ENCODE results near the gene KCNJ9. TPM values are rescaled to one million over a fixed set of nuclear protein-coding genes. Genes with fewer than 3 reads are reported as not detected.

KCNJ9 gene
- total RNA-seq, 1 experiment from 2014 or later: not detected

DNA sequence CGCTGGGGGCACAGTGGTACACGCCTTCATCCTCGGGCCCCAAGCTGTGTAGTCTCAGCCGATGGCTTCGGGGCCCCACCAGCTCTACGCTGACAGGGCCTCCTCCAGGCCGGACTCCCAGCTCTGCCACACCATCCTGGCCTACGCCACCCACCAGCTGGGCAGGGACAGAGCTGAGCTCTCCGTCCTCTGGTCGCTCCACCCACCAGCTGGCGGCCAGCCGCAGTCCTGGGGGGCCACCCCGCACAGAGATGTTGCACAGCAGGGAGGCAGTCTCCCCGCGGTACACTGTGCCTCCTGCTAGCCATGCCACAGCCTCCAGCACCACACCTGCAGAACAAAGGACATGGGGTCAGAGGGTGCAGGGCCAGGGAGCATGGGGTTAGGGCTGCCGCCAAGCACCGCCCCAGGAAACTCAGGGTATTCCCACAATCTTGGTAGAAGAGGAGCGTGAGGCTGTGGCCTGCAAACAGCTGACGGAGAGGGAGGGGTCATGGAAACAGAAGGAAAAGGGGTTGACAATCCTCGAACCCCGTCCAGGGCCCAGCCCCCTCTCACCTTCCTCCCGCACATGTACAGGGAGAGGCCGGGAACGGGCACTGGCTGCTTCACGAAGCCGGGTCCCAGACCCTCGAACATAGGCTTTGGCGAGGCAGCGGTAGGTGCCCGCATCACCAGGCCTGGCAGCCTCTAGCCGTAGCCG, 11.2 kb downstream of the KCNJ9 start:
- no peaks in the 10 kb centered on the region for H3K27me3 Mint-ChIP-seq (ENCODE audit: insufficient read depth, unreplicated experiment)
- DNase-seq: no peak
- no peak overlapping the region for H3K27ac Mint-ChIP-seq (ENCODE audit: unreplicated experiment)
- ChIA-PET CTCF (no interaction called here), POLR2A (no interaction called here)
- intact Hi-C loops (cut with micrococcal nuclease; ENCODE audit: unreplicated experiment): no loop called here
- TF ChIP-seq CTCF (IDR thresholded peaks at IDR 0.05; ENCODE audit: insufficient read depth in 1 of 2, low read depth in 1 of 2, low read length in 1 of 2, severe bottlenecking in 1 of 2, unreplicated experiment in 1 of 2): no peak
- Histone ChIP-seq H3K4me3 (ENCODE audit: low read depth, low read length) (no peak overlapping the region), H3K4me1 (peaks cover 11% of the 10 kb centered on the region), H3K9me3 (no peaks in the 10 kb centered on the region), H3K27me3 (replicated peaks; ENCODE audit: control insufficient read depth, insufficient read depth, low read length) (no peaks in the 10 kb centered on the region), H3K36me3 (ENCODE audit: control insufficient read depth, insufficient read depth, low read length) (no peaks in the 10 kb centered on the region; the same call in 1 of the 2 replicates)
- no peak overlapping the region for H3K4me3 Mint-ChIP-seq (ENCODE audit: unreplicated experiment)
- H3K9me3 Mint-ChIP-seq (ENCODE audit: unreplicated experiment): no peaks in the 10 kb centered on the region
- no peaks in the 10 kb centered on the region for H3K36me3 Mint-ChIP-seq (ENCODE audit: insufficient read depth, unreplicated experiment)
- no TSS peak for BruUV-seq (replicated peaks)
- H3K4me1 Mint-ChIP-seq (ENCODE audit: low read depth, unreplicated experiment): peaks cover 3% of the 10 kb centered on the region

DNA sequence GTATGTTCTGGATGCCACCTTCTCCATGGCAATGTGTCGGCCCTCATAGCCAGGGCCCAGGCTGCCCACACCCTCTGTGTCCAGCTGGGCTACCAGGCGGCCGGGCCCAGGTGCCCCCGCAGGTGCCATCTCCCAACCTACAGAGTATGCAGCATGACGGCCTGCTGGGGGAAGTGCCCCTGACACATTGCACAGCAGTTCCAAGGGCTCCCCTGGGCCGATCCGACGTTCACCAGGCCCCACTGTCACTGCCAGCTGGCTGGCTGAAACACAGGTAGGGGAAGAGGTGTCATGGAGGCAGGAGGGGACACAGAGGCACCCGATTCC, 11.7 kb downstream of the KCNJ9 start:
- H3K9me3 ChIP-seq: no peaks in the 10 kb centered on the region
- ChIA-PET POLR2A (no interaction called here), CTCF (no interaction called here)
- intact Hi-C loops (cut with micrococcal nuclease; ENCODE audit: unreplicated experiment): no loop called here
- H3K27me3 ChIP-seq (replicated peaks; ENCODE audit: control insufficient read depth, insufficient read depth, low read length): no peaks in the 10 kb centered on the region
- TF ChIP-seq CTCF (IDR thresholded peaks at IDR 0.05; ENCODE audit: insufficient read depth in 1 of 2, low read depth in 1 of 2, low read length in 1 of 2, severe bottlenecking in 1 of 2, unreplicated experiment in 1 of 2): no peak
- no TSS peak for BruUV-seq (replicated peaks)
- Mint-ChIP-seq H3K4me3 (ENCODE audit: unreplicated experiment) (no peak overlapping the region), H3K27ac (ENCODE audit: unreplicated experiment) (no peak overlapping the region), H3K27me3 (ENCODE audit: insufficient read depth, unreplicated experiment) (no peaks in the 10 kb centered on the region), H3K36me3 (ENCODE audit: insufficient read depth, unreplicated experiment) (peaks cover 5% of the 10 kb centered on the region), H3K4me1 (ENCODE audit: low read depth, unreplicated experiment) (peaks cover 7% of the 10 kb centered on the region), H3K9me3 (ENCODE audit: unreplicated experiment) (no peaks in the 10 kb centered on the region)
- no peak overlapping the region for H3K4me3 ChIP-seq (ENCODE audit: low read depth, low read length)
- H3K36me3 ChIP-seq (ENCODE audit: control insufficient read depth, insufficient read depth, low read length): no peaks in the 10 kb centered on the region; the same call in 1 of the 2 replicates
- no peak for DNase-seq
- H3K4me1 ChIP-seq: peaks cover 16% of the 10 kb centered on the region

DNA sequence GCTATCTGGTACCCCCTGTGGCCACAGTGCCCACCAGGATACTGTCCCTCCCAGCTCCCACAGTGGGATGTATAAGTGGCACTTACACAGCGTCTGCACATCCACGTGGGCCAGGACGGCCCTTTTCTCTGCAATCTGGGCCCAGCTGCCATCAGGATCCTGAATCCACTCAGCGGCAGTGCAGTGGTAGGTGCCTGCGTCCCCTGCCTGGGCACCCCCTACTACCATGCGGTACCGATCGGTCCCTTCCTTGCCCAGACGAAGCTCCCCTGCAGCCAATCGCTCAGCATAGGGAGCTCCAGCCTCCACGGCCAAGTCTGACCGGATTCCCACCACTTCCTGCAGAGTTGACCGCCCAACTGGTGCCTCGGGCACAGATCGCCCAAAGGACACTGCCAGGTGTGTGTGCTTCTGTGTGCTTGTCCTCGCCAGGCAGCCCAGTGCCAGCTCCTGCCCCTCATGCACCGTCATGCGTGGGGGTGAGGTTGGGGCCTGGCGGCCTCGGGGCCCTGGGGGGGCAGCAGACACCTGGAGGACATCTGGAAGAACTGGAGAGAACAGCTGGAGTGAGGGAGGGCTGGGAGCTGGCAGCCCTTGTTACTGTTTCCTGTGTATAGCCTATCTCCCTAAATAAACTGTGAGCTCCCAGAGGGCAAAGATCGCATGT, 12.4 kb downstream of the KCNJ9 start:
- Histone ChIP-seq H3K4me3 (ENCODE audit: low read depth, low read length) (no peak overlapping the region), H3K36me3 (ENCODE audit: control insufficient read depth, insufficient read depth, low read length) (no peaks in the 10 kb centered on the region; the same call in 1 of the 2 replicates), H3K4me1 (peaks cover 16% of the 10 kb centered on the region), H3K9me3 (no peaks in the 10 kb centered on the region), H3K27me3 (replicated peaks; ENCODE audit: control insufficient read depth, insufficient read depth, low read length) (no peaks in the 10 kb centered on the region)
- TF ChIP-seq CTCF (IDR thresholded peaks at IDR 0.05; ENCODE audit: insufficient read depth in 1 of 2, low read depth in 1 of 2, low read length in 1 of 2, severe bottlenecking in 1 of 2, unreplicated experiment in 1 of 2): no peak
- ChIA-PET POLR2A (no interaction called here), CTCF (no interaction called here)
- no peak overlapping the region for H3K27ac Mint-ChIP-seq (ENCODE audit: unreplicated experiment)
- no peak for DNase-seq
- H3K4me3 Mint-ChIP-seq (ENCODE audit: unreplicated experiment): no peak overlapping the region
- H3K9me3 Mint-ChIP-seq (ENCODE audit: unreplicated experiment): no peaks in the 10 kb centered on the region
- peaks cover 6% of the 10 kb centered on the region for H3K36me3 Mint-ChIP-seq (ENCODE audit: insufficient read depth, unreplicated experiment)
- BruUV-seq (replicated peaks): no TSS peak
- no peaks in the 10 kb centered on the region for H3K27me3 Mint-ChIP-seq (ENCODE audit: insufficient read depth, unreplicated experiment)
- intact Hi-C loops (cut with micrococcal nuclease; ENCODE audit: unreplicated experiment): no loop called here
- peaks cover 7% of the 10 kb centered on the region for H3K4me1 Mint-ChIP-seq (ENCODE audit: low read depth, unreplicated experiment)
